22Rv1 (cell line): ENCODE results near the gene CEND1.

Source experiments
- ZFX ChIP-seq: fragments of 450-650 bp; IDR thresholded peaks from 2 replicates; pipeline ENCODE4 v1.6.1; 2017; ENCODE audit warnings: antibody characterized with exemption, borderline replicate concordance
- TF ChIP-seq, protein P1 (sequence below): fragments of 450-650 bp; IDR thresholded peaks from 2 replicates; pipeline ENCODE4 v1.5.1; 2017; ENCODE audit warnings: mild to moderate bottlenecking

DNA sequence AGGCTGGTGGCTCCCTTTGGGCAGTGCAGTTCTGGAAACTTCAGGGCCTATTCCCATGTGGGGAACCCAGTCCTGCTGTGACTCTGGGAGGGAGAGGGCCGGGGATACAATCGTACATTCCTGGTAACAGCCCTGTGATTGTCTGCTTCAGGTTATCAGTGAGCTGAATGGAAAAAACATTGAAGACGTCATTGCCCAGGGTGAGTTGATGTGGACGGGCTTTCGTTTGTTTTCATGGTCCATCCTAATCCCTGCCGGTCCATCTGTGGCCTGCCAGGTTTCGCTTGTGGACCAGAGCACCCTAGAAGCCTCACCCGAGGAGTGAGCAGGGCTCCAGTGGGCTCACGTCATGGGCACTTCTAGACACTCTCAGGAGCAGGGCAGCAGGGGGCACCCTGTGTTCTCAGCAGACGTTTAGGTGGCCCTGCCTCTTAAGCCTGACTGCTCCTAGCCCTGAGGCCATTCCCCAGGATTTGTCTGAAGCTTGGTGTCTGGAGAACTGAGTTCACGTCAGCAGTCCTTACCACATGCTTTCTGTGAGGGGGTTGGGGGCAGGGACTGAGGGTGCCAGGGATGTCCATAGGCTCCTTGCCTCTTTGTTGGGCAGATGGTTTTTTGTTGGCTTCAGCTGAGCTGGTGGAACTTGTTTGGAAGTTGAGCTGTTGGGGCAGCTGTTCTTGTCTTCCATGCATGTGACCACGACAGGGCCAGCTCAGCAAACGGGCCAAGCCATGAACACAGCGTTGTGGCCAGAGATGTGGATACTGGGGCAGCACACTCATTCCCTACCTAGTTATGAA is 21.8 kb upstream of the CEND1 start:
- TF ChIP-seq ZFX: no peak
- TF ChIP-seq, protein P1, sequence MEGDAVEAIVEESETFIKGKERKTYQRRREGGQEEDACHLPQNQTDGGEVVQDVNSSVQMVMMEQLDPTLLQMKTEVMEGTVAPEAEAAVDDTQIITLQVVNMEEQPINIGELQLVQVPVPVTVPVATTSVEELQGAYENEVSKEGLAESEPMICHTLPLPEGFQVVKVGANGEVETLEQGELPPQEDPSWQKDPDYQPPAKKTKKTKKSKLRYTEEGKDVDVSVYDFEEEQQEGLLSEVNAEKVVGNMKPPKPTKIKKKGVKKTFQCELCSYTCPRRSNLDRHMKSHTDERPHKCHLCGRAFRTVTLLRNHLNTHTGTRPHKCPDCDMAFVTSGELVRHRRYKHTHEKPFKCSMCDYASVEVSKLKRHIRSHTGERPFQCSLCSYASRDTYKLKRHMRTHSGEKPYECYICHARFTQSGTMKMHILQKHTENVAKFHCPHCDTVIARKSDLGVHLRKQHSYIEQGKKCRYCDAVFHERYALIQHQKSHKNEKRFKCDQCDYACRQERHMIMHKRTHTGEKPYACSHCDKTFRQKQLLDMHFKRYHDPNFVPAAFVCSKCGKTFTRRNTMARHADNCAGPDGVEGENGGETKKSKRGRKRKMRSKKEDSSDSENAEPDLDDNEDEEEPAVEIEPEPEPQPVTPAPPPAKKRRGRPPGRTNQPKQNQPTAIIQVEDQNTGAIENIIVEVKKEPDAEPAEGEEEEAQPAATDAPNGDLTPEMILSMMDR: no peak
